Subcutaneous adipose tissue (tissue), 4 donors: ENCODE data around the gene CILP2. TPM values are rescaled to one million over a fixed set of nuclear protein-coding genes. Genes with fewer than 3 reads are reported as not detected.

Source experiments
- total RNA-seq, 4 donors: library from RNA; depleted of rRNA; stranded (reverse); fragments of >200 nt; gene quantifications; one replicate each; pipeline ENCODE4 v1.1.0, GENCODE V29; 2016
- TF ChIP-seq, protein P1 (sequence below): fragments of 450-650 bp; IDR thresholded peaks from one replicate; pipeline ENCODE4 v1.5.1; 2016; ENCODE audit warnings: low read depth, mild to moderate bottlenecking, control low read depth, antibody characterized with exemption, moderate library complexity

Gene CILP2
- total RNA-seq, 4 donors from 2014 or later, result 0.38 to 0.85 TPM; not detected in 2

DNA sequence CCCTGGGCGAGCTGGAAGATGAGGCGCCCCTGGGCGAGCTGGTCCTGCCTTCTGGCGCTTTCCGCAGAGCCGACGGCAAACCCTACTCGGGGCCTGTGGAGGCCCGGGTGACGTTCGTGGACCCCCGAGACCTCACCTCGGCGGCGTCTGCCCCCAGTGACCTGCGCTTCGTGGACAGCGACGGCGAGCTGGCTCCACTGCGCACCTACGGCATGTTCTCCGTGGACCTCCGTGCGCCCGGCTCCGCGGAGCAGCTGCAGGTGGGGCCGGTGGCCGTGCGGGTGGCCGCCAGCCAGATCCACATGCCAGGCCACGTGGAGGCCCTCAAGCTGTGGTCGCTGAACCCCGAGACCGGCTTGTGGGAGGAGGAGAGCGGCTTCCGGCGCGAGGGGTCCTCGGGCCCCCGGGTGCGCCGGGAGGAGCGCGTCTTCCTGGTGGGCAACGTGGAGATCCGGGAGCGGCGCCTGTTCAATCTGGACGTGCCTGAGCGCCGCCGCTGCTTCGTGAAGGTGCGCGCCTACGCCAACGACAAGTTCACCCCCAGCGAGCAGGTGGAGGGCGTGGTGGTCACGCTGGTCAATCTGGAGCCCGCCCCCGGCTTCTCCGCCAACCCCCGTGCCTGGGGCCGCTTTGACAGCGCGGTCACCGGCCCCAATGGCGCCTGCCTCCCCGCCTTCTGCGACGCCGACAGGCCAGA, 6.3 kb downstream of the CILP2 start:
- TF ChIP-seq, protein P1, sequence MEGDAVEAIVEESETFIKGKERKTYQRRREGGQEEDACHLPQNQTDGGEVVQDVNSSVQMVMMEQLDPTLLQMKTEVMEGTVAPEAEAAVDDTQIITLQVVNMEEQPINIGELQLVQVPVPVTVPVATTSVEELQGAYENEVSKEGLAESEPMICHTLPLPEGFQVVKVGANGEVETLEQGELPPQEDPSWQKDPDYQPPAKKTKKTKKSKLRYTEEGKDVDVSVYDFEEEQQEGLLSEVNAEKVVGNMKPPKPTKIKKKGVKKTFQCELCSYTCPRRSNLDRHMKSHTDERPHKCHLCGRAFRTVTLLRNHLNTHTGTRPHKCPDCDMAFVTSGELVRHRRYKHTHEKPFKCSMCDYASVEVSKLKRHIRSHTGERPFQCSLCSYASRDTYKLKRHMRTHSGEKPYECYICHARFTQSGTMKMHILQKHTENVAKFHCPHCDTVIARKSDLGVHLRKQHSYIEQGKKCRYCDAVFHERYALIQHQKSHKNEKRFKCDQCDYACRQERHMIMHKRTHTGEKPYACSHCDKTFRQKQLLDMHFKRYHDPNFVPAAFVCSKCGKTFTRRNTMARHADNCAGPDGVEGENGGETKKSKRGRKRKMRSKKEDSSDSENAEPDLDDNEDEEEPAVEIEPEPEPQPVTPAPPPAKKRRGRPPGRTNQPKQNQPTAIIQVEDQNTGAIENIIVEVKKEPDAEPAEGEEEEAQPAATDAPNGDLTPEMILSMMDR, result no peak

- TF ChIP-seq, protein P1, result no peak
Observed at GRCh38 chr19:19544954-19545591, 7.0 kb downstream of the CILP2 start.

DNA sequence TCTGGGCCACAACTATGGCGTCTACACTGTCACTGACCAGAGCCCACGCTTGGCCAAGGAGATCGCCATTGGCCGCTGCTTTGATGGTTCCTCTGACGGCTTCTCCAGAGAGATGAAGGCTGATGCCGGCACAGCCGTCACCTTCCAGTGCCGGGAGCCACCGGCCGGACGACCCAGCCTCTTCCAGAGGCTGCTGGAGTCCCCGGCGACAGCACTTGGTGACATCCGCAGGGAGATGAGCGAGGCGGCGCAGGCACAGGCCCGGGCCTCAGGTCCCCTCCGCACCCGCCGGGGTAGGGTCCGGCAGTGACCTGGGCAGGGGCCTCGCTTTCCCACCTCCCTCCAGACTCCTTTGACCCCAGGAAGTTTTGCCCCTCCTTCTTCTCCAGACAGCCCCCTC, 7.6 kb downstream of the CILP2 start:
- TF ChIP-seq, protein P1, result no peak

DNA sequence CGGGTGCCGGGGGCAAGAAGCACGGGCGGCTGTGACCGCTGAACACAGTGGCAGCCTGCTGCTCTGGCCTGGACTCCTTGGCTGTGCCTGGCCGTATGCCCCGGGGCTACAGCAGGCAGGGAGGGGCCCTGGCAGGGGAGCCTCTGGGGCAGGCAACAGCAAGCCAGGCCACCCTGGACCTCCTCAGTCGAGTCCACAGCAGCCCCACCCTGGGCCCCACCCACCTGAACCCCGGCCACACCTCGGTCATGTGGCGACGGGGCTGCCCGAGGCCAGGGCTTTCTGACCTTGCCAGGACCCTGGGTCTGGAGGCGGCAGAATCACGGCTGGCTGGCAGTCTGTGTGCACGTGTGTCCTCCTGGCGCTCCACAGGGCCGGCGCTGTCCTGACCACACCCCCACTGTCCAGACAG, 8.7 kb downstream of the CILP2 start:
- TF ChIP-seq, protein P1, result no peak

- TF ChIP-seq, protein P1, result no peak
Observed at GRCh38 chr19:19547674-19548336, 9.7 kb downstream of the CILP2 start.

DNA sequence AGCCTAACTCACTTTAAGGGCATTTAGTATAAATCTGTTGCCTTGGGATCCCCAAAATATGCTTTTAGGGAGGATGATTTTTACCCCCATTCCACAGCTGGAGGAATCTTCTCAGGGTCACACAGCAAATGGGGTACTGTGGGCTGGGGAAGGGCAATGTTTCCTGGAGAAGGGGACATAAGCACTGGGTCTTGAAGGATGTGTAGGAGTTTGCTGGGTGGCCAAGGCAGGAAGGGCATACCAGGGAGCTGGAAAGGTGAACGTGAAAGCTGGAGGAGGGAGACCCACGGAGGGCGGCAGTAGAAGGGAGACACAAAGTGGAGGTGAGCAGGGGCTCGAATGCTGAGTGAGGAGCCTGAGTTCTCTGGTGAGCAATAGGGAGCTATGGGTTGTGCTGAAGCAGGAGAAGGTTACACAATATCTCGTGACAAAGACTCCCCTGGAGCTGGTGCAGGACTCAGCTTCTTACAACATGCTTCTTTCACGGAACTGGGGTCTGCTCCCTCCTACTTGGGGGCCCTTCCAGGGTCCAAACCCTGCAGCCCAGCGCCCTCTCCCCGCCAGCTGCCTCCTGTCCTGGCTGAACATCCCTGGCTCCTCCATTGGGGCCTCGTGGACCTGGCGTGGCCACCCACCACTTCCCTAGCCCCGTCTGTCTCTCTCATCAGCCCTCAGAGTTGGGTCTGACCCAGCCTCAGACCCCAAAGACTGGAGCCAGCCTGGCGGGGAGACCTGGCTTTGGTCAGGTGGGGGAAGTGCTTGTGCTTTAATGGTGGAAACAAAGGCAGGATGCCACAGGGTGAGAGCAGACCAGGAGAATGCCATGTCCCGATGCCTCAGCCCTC, 11.1 kb downstream of the CILP2 start:
- TF ChIP-seq, protein P1, result no peak
